ENCODE measurements around the gene TMEM140. TPM values are rescaled to one million over a fixed set of nuclear protein-coding genes. Genes with fewer than 3 reads are reported as not detected.
"Not testable (repeated sequence)": the region's sequence is repeated elsewhere in the genome, so short reads cannot be mapped to it uniquely, and the experiment has no call there.

TMEM140 gene
- total RNA-seq, 3 donors from 2014 or later, result 4.2 to 6.6 (median 6.4) TPM

- H3K4me3 Mint-ChIP-seq, result no peak overlapping the region
- H3K9me3 Mint-ChIP-seq, result no peaks in the 10 kb centered on the region
- peaks cover 54% of the 10 kb centered on the region for H3K36me3 Mint-ChIP-seq (ENCODE audit: insufficient read depth)
- no peak for DNase-seq
- no peaks in the 10 kb centered on the region for H3K27me3 Mint-ChIP-seq (ENCODE audit: low read depth)
- peaks cover 19% of the 10 kb centered on the region for H3K4me1 Mint-ChIP-seq (ENCODE audit: low read depth)
- ATAC-seq, result no peak
Measured at GRCh38 chr7:135201350-135201749, 53.5 kb downstream of the TMEM140 start.

DNA sequence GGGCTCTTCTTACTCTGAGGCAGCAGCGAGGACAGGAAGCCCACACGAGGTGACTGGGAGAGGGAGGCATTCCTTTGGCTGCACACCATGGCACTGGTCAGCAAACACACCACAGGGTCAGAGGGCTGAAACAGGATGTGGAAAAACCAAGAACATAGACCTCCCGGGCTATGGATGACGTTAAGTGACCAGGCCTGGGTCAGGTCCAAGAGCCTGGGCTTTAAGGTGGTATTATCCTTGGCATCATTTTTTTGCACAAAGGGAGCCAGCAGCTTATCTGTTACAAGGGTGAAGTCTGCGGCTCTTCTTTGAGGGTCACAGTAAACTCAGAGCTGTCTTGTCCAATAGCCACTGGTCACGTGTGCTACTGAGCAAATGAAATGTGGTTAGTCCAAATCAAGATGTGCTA, 56.5 kb downstream of the TMEM140 start:
- H3K36me3 Mint-ChIP-seq (ENCODE audit: insufficient read depth), result peaks cover 35% of the 10 kb centered on the region
- peaks cover 41% of the 10 kb centered on the region for H3K4me1 Mint-ChIP-seq (ENCODE audit: low read depth)
- DNase-seq (no peak), ATAC-seq (no peak)
- H3K9me3 Mint-ChIP-seq, result no peaks in the 10 kb centered on the region
- H3K4me3 Mint-ChIP-seq, result no peak overlapping the region
- no peaks in the 10 kb centered on the region for H3K27me3 Mint-ChIP-seq (ENCODE audit: low read depth)

DNA sequence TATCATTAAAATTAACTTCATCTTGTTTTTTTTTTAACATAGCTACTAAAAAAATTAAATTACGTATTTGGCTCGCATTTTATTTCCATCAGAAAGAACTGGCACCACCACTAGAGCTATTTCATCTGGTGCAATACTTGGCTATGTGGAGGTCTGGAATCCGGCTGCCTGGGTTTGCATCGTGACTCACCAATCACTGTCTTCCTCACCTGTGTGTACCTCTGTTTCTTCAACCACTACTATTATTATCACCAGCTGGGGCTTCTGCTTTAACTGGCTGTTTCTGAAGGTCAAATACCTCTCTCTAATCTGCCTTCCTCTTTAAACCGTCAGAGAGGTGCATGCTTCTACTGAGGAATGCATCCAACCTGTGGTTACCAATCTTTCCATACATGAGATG, 57.0 kb downstream of the TMEM140 start:
- Mint-ChIP-seq H3K27me3 (ENCODE audit: low read depth) (no peaks in the 10 kb centered on the region), H3K4me3 (no peak overlapping the region), H3K36me3 (ENCODE audit: insufficient read depth) (peaks cover 31% of the 10 kb centered on the region), H3K4me1 (ENCODE audit: low read depth) (peaks cover 42% of the 10 kb centered on the region), H3K9me3 (no peaks in the 10 kb centered on the region)
- DNase-seq (no peak), ATAC-seq (no peak)

- ATAC-seq (no peak), DNase-seq (no peak)
- H3K36me3 Mint-ChIP-seq (ENCODE audit: insufficient read depth), result peaks cover 26% of the 10 kb centered on the region
- H3K9me3 Mint-ChIP-seq, result no peaks in the 10 kb centered on the region
- peaks cover 51% of the 10 kb centered on the region for H3K4me1 Mint-ChIP-seq (ENCODE audit: low read depth)
- no peak overlapping the region for H3K4me3 Mint-ChIP-seq
- H3K27me3 Mint-ChIP-seq (ENCODE audit: low read depth), result no peaks in the 10 kb centered on the region
Measured at GRCh38 chr7:135205850-135206249, 58.0 kb downstream of the TMEM140 start.

- H3K4me3 Mint-ChIP-seq, result no peak overlapping the region
- DNase-seq (no peak), ATAC-seq (no peak)
- peaks cover 50% of the 10 kb centered on the region for H3K4me1 Mint-ChIP-seq (ENCODE audit: low read depth)
- H3K27me3 Mint-ChIP-seq (ENCODE audit: low read depth), result no peaks in the 10 kb centered on the region
- no peaks in the 10 kb centered on the region for H3K9me3 Mint-ChIP-seq
- H3K36me3 Mint-ChIP-seq (ENCODE audit: insufficient read depth), result peaks cover 21% of the 10 kb centered on the region
Measured at GRCh38 chr7:135206941-135207391, 59.1 kb downstream of the TMEM140 start.

GRCh38 chr7:135207406-135208101, 59.7 kb downstream of the TMEM140 start:
- DNase-seq (no peak), ATAC-seq (no peak)
- Mint-ChIP-seq H3K4me1 (ENCODE audit: low read depth) (peaks cover 47% of the 10 kb centered on the region), H3K4me3 (no peak overlapping the region), H3K36me3 (ENCODE audit: insufficient read depth) (peaks cover 15% of the 10 kb centered on the region), H3K9me3 (no peaks in the 10 kb centered on the region), H3K27me3 (ENCODE audit: low read depth) (no peaks in the 10 kb centered on the region)

GRCh38 chr7:135208102-135208793, 60.4 kb downstream of the TMEM140 start:
- H3K36me3 Mint-ChIP-seq (ENCODE audit: insufficient read depth), result peaks cover 15% of the 10 kb centered on the region
- ATAC-seq, result no peak
- no peaks in the 10 kb centered on the region for H3K9me3 Mint-ChIP-seq
- no peaks in the 10 kb centered on the region for H3K27me3 Mint-ChIP-seq (ENCODE audit: low read depth)
- DNase-seq, result no peak
- peaks cover 47% of the 10 kb centered on the region for H3K4me1 Mint-ChIP-seq (ENCODE audit: low read depth)
- H3K4me3 Mint-ChIP-seq, result no peak overlapping the region

DNA sequence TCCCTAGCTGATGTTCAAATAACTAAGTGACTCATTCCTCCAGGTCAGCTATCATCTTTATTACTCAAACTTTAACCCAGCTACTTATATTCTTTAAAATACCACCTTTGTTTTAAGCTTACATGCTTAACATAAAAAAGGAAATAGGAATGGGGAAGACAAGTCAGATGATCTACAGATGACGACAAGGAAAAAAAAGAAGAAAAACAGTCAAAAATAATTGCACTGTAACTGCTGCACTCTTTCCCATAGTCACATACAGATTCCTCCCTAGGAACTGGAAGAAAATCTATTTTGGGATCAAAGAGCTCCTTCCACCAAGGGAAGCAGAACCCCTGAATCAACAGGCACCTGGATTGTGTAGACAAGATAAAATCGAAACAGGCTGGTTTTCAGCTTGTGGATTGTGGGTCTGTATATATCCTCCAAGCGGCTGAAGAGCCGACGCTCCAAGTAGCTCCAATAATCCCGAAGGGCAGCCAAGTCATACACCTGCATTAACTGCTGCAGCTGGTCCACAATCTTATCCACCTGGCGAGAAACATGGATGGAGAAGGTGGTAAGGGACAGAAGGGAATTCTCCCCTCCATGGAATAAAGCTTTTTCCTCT, 61.5 kb downstream of the TMEM140 start:
- ATAC-seq (no peak), DNase-seq (no peak)
- no peaks in the 10 kb centered on the region for H3K9me3 Mint-ChIP-seq
- H3K4me1 Mint-ChIP-seq (ENCODE audit: low read depth), result peaks cover 41% of the 10 kb centered on the region
- no peaks in the 10 kb centered on the region for H3K27me3 Mint-ChIP-seq (ENCODE audit: low read depth)
- H3K4me3 Mint-ChIP-seq, result no peak overlapping the region
- peaks cover 6% of the 10 kb centered on the region for H3K36me3 Mint-ChIP-seq (ENCODE audit: insufficient read depth)

GRCh38 chr7:135210888-135211178, 63.0 kb downstream of the TMEM140 start:
- Mint-ChIP-seq H3K4me1 (ENCODE audit: low read depth) (peaks cover 39% of the 10 kb centered on the region), H3K36me3 (ENCODE audit: insufficient read depth) (peaks cover 2% of the 10 kb centered on the region), H3K27me3 (ENCODE audit: low read depth) (no peaks in the 10 kb centered on the region), H3K4me3 (peak overlapping the region; percentile 96), H3K9me3 (no peaks in the 10 kb centered on the region)
- DNase-seq (no peak), ATAC-seq (no peak)

DNA sequence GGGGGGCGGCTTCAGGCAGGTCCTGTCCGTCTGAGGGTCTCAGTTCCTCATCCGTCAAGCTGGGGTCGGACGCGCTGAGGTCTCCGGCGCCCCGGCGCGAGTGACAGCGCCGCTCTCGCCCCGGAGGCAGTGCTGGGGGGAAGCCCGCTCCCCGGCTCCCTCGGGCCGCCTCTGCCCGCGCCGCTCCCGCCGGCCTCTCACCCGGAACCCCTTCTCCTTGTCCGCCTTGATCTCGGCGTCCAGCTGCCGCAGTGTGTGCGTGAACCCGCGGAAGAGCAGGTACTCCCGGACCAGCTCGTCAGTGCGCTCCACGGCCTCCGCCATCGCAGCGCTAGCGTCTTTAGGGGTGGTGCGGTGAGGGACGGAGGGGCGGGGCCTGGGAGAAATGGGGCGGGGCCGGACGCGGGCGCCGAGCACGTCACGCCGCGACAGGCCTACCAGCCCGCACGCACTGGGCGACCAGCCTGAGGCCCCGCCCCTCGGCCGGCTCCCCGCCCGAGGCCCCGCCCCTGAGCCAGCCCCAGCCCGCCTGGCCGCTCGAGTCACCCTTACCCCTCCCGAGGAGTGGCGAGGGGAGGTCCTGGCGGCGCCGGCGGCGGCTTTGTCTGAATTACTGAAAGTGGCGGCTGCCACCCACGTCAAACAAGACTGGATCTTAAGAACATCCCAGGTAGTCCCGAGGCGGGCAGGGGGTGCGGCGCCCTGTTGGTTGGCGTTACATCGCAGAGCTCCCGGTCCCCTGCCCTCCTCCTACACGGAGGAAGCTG, 63.5 kb downstream of the TMEM140 start, which contains the start of gene WDR91:
WDR91 (minus strand) TSS at position 348 of the 767 bp plus-strand sequence; CDS start at position 324, 24 bp downstream.
- H3K4me1 Mint-ChIP-seq (ENCODE audit: low read depth), result peaks cover 36% of the 10 kb centered on the region
- no peaks in the 10 kb centered on the region for H3K27me3 Mint-ChIP-seq (ENCODE audit: low read depth)
- ATAC-seq, result peak; percentile 93 to 96

DNA sequence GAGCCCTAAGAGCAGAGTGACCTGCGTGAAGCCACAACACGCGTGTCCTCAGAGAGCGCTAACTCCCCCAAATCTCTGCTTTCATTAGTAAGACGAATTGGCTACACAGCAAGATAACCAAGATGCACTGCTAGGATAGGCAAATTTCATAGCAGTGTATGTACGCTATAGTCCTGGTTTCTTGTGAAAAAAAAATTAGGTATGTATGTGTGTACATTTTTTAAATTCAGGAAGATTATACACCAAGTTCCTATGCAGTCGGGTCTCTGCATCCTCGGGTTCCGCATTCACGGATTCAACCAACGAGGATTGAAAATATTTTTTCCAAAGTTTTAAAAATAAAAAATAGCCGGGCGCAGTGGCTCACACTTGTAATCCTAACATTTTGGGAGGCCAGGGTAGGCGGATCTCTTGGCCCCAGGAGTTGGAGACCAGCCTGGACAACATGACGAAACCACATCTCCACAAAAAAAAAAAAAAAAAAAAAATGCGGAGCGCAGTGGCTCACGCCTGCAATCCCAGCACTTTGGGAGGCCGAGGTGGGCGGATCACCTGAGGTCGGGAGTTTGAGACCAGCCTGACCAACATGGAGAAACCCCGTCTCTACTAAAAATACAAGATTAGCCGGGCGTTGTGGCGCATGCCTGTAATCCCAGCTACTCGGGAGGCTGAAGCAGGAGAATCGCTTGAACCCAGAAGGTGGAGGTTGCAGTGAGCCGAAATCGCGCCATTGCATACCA, 64.2 kb downstream of the TMEM140 start:
- peaks cover 32% of the 10 kb centered on the region for H3K4me1 Mint-ChIP-seq (ENCODE audit: low read depth)
- peak overlapping the region; percentile 96 for H3K4me3 Mint-ChIP-seq
- ATAC-seq; H3K27me3 Mint-ChIP-seq (ENCODE audit: low read depth); H3K36me3 Mint-ChIP-seq (ENCODE audit: insufficient read depth); DNase-seq; H3K9me3 Mint-ChIP-seq: not testable (repeated sequence)

More for the DNA sequence above, 63.5 kb downstream of the TMEM140 start, which contains the start of gene WDR91:
- Mint-ChIP-seq H3K4me3 (peak within 1 kb of the TSS; percentile 96), H3K9me3 (no peaks in the 10 kb centered on the region), H3K36me3 (ENCODE audit: insufficient read depth) (peaks cover under 1% of the 10 kb centered on the region)
- DNase-seq, result peak; percentile 97

DNA sequence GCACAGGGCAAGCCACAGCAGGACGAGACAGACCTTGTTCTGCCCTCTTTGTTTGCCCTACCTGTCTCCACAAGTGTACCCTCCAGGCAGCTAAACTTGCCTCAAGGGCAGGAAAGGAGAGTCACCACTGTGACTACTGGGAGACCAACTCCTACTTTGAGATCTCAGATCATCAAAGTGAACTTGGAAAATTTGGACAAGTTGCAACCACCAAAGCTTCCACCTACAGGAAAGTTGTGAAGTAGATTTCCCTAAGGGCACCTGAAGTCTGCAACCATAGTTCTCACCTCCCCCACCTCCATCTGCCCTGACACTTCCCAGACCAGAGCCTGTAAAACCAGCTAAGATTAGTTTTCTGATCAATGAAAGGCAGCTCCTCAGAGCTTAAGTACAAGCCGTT, 66.0 kb downstream of the TMEM140 start:
- no peak for DNase-seq
- Mint-ChIP-seq H3K36me3 (ENCODE audit: insufficient read depth) (no peaks in the 10 kb centered on the region), H3K4me1 (ENCODE audit: low read depth) (peaks cover 18% of the 10 kb centered on the region), H3K27me3 (ENCODE audit: low read depth) (no peaks in the 10 kb centered on the region), H3K9me3 (no peaks in the 10 kb centered on the region), H3K4me3 (no peak overlapping the region)
- no peak for ATAC-seq

- ATAC-seq (no peak), DNase-seq (no peak)
- H3K27me3 Mint-ChIP-seq (ENCODE audit: low read depth), result no peaks in the 10 kb centered on the region
- no peaks in the 10 kb centered on the region for H3K36me3 Mint-ChIP-seq (ENCODE audit: insufficient read depth)
- H3K4me1 Mint-ChIP-seq (ENCODE audit: low read depth), result peaks cover 11% of the 10 kb centered on the region
- no peaks in the 10 kb centered on the region for H3K9me3 Mint-ChIP-seq
- no peak overlapping the region for H3K4me3 Mint-ChIP-seq
Measured at GRCh38 chr7:135215180-135215579, 67.3 kb downstream of the TMEM140 start.

- DNase-seq (no peak), ATAC-seq (no peak)
- no peaks in the 10 kb centered on the region for H3K27me3 Mint-ChIP-seq (ENCODE audit: low read depth)
- H3K36me3 Mint-ChIP-seq (ENCODE audit: insufficient read depth), result no peaks in the 10 kb centered on the region
- H3K4me3 Mint-ChIP-seq, result no peak overlapping the region
- H3K4me1 Mint-ChIP-seq (ENCODE audit: low read depth), result peaks cover 5% of the 10 kb centered on the region
- no peaks in the 10 kb centered on the region for H3K9me3 Mint-ChIP-seq
Measured at GRCh38 chr7:135215698-135216097, 67.8 kb downstream of the TMEM140 start.
